Astrocyte (in vitro differentiated cells and primary cell): Measurements from ENCODE around the gene KNDC1. TPM values are rescaled to one million over a fixed set of nuclear protein-coding genes. Genes with fewer than 3 reads are reported as not detected.

Experiments used
- DNase-seq: peaks from one replicate; pipeline ENCODE4 v3.0.0-alpha.2; 2010; ENCODE audit warnings: low read depth
- FAIRE-seq: peaks from 2 replicates; lab custom pipeline; 2011; peaks lifted over from hg19 to GRCh38; lab: Jason Lieb, UNC
- H2AFZ ChIP-seq: 2 replicates; pipeline ENCODE4 v1.6.0; 2012; ENCODE audit warnings: low read depth, low read length, inconsistent platforms
- H3K27ac ChIP-seq: 2 replicates; pipeline ENCODE4 v1.5.1; 2011; ENCODE audit warnings: low read depth, low read length, inconsistent platforms
- H3K27me3 ChIP-seq: 2 replicates; pipeline ENCODE4 v1.6.0; 2011; ENCODE audit warnings: low read length, inconsistent platforms; ENCODE audit not compliant: insufficient read depth
- H3K36me3 ChIP-seq: 2 replicates; pipeline ENCODE4 v1.5.1; 2011; ENCODE audit warnings: low read length, inconsistent platforms; ENCODE audit not compliant: insufficient read depth
- H3K4me1 ChIP-seq: 2 replicates; pipeline ENCODE4 v1.5.1; 2011; ENCODE audit warnings: low read length, inconsistent platforms; ENCODE audit not compliant: insufficient read depth
- H3K4me2 ChIP-seq: 2 replicates; pipeline ENCODE4 v1.6.0; 2012; ENCODE audit warnings: low read length, inconsistent platforms
- H3K4me3 ChIP-seq: 2 replicates; pipeline ENCODE4 v1.5.1; 2011; ENCODE audit warnings: low read depth, mild to moderate bottlenecking, low read length, inconsistent platforms; ENCODE audit not compliant: insufficient read depth
- H3K79me2 ChIP-seq: 2 replicates; pipeline ENCODE4 v1.6.0; 2012; ENCODE audit warnings: mild to moderate bottlenecking, low read length, inconsistent platforms; ENCODE audit not compliant: insufficient read depth
- H3K9ac ChIP-seq: 2 replicates; pipeline ENCODE4 v1.6.0; 2012; ENCODE audit warnings: mild to moderate bottlenecking, low read length, inconsistent platforms
- H3K9me3 ChIP-seq: 2 replicates; pipeline ENCODE4 v1.5.1; 2012; ENCODE audit warnings: low read depth, mild to moderate bottlenecking, low read length, inconsistent platforms; ENCODE audit not compliant: insufficient read depth
- H4K20me1 ChIP-seq: 2 replicates; pipeline ENCODE4 v1.6.0; 2012; ENCODE audit warnings: low read length, inconsistent platforms; ENCODE audit not compliant: insufficient read depth
- H3K27ac Mint-ChIP-seq: one replicate; pipeline ENCODE4 v1.8.0; 2021; ENCODE audit warnings: mild to moderate bottlenecking, mixed read lengths; ENCODE audit not compliant: unreplicated experiment
- H3K27me3 Mint-ChIP-seq: one replicate; pipeline ENCODE4 v1.8.0; 2021; ENCODE audit warnings: low read depth, mixed read lengths; ENCODE audit not compliant: unreplicated experiment
- H3K36me3 Mint-ChIP-seq: one replicate; pipeline ENCODE4 v1.8.0; 2021; ENCODE audit warnings: low read depth, mixed read lengths; ENCODE audit not compliant: unreplicated experiment
- H3K4me1 Mint-ChIP-seq: one replicate; pipeline ENCODE4 v1.8.0; 2021; ENCODE audit warnings: low read depth, mixed read lengths; ENCODE audit not compliant: unreplicated experiment
- H3K4me3 Mint-ChIP-seq: one replicate; pipeline ENCODE4 v1.8.0; 2021; ENCODE audit warnings: mild to moderate bottlenecking, moderate library complexity, mixed read lengths; ENCODE audit not compliant: unreplicated experiment
- H3K9me3 Mint-ChIP-seq: one replicate; pipeline ENCODE4 v1.8.0; 2021; ENCODE audit warnings: mild to moderate bottlenecking, mixed read lengths; ENCODE audit not compliant: unreplicated experiment
- EZH2 ChIP-seq: IDR thresholded peaks from 2 replicates; pipeline ENCODE4 v1.6.1; 2012; ENCODE audit warnings: mild to moderate bottlenecking, low read length, inconsistent platforms; ENCODE audit not compliant: insufficient read depth
- total RNA-seq: library from RNA; stranded (reverse); gene quantifications from 2 replicates; pipeline ENCODE4 v1.2.1, GENCODE V29; 2021
- TF ChIP-seq, protein P1 (sequence below): IDR thresholded peaks from 2 replicates; pipeline ENCODE4 v1.5.1; 2011; ENCODE audit warnings: low read depth, mild to moderate bottlenecking, inconsistent platforms, low read length, moderate library complexity; ENCODE audit not compliant: insufficient read depth

The KNDC1 gene
- total RNA-seq, 1 donor from 2014 or later: 2.6 TPM

GRCh38 chr10:133210398-133211140 is 50.5 kb downstream of the KNDC1 start:
- no peak for FAIRE-seq
- Mint-ChIP-seq H3K36me3 (no peaks in the 10 kb centered on the region), H3K4me1 (no peaks in the 10 kb centered on the region), H3K27me3 (peaks cover 6% of the 10 kb centered on the region), H3K27ac (no peak overlapping the region), H3K9me3 (no peaks in the 10 kb centered on the region), H3K4me3 (no peak overlapping the region)
- Histone ChIP-seq H3K27ac (no peak overlapping the region), H4K20me1 (no peaks in the 10 kb centered on the region), H3K4me2 (no peak overlapping the region), H2AFZ (no peak overlapping the region), H3K9me3 (peaks cover 5% of the 10 kb centered on the region), H3K9ac (no peak overlapping the region), H3K4me3 (no peak overlapping the region), H3K4me1 (no peaks in the 10 kb centered on the region), H3K36me3 (no peaks in the 10 kb centered on the region), H3K79me2 (no peaks in the 10 kb centered on the region), H3K27me3 (no peaks in the 10 kb centered on the region)
- TF ChIP-seq EZH2: no peak
- TF ChIP-seq, protein P1, sequence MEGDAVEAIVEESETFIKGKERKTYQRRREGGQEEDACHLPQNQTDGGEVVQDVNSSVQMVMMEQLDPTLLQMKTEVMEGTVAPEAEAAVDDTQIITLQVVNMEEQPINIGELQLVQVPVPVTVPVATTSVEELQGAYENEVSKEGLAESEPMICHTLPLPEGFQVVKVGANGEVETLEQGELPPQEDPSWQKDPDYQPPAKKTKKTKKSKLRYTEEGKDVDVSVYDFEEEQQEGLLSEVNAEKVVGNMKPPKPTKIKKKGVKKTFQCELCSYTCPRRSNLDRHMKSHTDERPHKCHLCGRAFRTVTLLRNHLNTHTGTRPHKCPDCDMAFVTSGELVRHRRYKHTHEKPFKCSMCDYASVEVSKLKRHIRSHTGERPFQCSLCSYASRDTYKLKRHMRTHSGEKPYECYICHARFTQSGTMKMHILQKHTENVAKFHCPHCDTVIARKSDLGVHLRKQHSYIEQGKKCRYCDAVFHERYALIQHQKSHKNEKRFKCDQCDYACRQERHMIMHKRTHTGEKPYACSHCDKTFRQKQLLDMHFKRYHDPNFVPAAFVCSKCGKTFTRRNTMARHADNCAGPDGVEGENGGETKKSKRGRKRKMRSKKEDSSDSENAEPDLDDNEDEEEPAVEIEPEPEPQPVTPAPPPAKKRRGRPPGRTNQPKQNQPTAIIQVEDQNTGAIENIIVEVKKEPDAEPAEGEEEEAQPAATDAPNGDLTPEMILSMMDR: no peak
- DNase-seq: no peak

GRCh38 chr10:133211141-133211830 is 51.3 kb downstream of the KNDC1 start:
- H3K4me3 ChIP-seq: no peak overlapping the region
- no peak overlapping the region for H3K4me2 ChIP-seq
- H3K9ac ChIP-seq: no peak overlapping the region
- Mint-ChIP-seq H3K36me3 (no peaks in the 10 kb centered on the region), H3K4me3 (no peak overlapping the region), H3K27ac (no peak overlapping the region), H3K4me1 (no peaks in the 10 kb centered on the region), H3K27me3 (peaks cover 11% of the 10 kb centered on the region), H3K9me3 (no peaks in the 10 kb centered on the region)
- no peaks in the 10 kb centered on the region for H3K79me2 ChIP-seq
- FAIRE-seq: no peak
- no peak for DNase-seq
- no peaks in the 10 kb centered on the region for H3K27me3 ChIP-seq
- TF ChIP-seq, protein P1: no peak
- TF ChIP-seq EZH2: no peak
- H2AFZ ChIP-seq: no peak overlapping the region
- peaks cover 5% of the 10 kb centered on the region for H3K9me3 ChIP-seq
- no peak overlapping the region for H3K27ac ChIP-seq
- H4K20me1 ChIP-seq: no peaks in the 10 kb centered on the region
- no peaks in the 10 kb centered on the region for H3K4me1 ChIP-seq
- no peaks in the 10 kb centered on the region for H3K36me3 ChIP-seq
